Lower lobe of right lung (tissue), 2 donors: Measurements from ENCODE around the gene KIF13A. TPM values are rescaled to one million over a fixed set of nuclear protein-coding genes. Genes with fewer than 3 reads are reported as not detected.
"Not testable (repeated sequence)": the region's sequence is repeated elsewhere in the genome, so short reads cannot be mapped to it uniquely, and the experiment has no call there.

Source experiments
- ATAC-seq, 2 donors: fragments of 200-7000 bp; cut with Tn5 transposase; one replicate each; pipeline ENCODE4 v1.9.1; 2020 to 2022; ENCODE audit warnings: mild to moderate bottlenecking in 2 of 2, moderate library complexity in 2 of 2
- DNase-seq: peaks from one replicate; pipeline ENCODE4 v3.0.0-alpha.2; 2020
- H3K27ac ChIP-seq: fragments of 200-600 bp; one replicate; pipeline ENCODE4 v1.8.0; 2022
- H3K27me3 ChIP-seq: fragments of 200-600 bp; one replicate; pipeline ENCODE4 v1.8.0; 2022; ENCODE audit warnings: low read depth
- H3K36me3 ChIP-seq: fragments of 200-600 bp; one replicate; pipeline ENCODE4 v1.8.0; 2022; ENCODE audit warnings: mild to moderate bottlenecking
- H3K4me1 ChIP-seq: fragments of 200-600 bp; one replicate; pipeline ENCODE4 v1.8.0; 2022
- H3K4me3 ChIP-seq: fragments of 200-600 bp; one replicate; pipeline ENCODE4 v1.8.0; 2022; ENCODE audit warnings: mild to moderate bottlenecking
- H3K9me3 ChIP-seq: fragments of 200-600 bp; one replicate; pipeline ENCODE4 v1.8.0; 2022
- intact Hi-C: fragments of 100-400 bp; cut with DNase I; formaldehyde crosslinking; loops from one replicate; pipeline ENCODE4 v1.11.0; 2022
- total RNA-seq: library from RNA; stranded (reverse); fragmentation: NEBNext Ultra II Directional; extraction: Animal tissue kit (Norgen Biotek cat#: 25700); gene quantifications from one replicate; pipeline ENCODE4 v1.2.1, GENCODE V29; 2021
- TF ChIP-seq, protein P1 (sequence below): fragments of 200-600 bp; IDR thresholded peaks from one replicate; pipeline ENCODE4 v1.8.0; 2022; ENCODE audit warnings: antibody characterized with exemption, mild to moderate bottlenecking
- donor health status: DM: no; HTN: yes; CAD: no; lungs with severe emphysema.

KIF13A gene
- total RNA-seq, 1 donor from 2014 or later = 55.2 TPM

DNA sequence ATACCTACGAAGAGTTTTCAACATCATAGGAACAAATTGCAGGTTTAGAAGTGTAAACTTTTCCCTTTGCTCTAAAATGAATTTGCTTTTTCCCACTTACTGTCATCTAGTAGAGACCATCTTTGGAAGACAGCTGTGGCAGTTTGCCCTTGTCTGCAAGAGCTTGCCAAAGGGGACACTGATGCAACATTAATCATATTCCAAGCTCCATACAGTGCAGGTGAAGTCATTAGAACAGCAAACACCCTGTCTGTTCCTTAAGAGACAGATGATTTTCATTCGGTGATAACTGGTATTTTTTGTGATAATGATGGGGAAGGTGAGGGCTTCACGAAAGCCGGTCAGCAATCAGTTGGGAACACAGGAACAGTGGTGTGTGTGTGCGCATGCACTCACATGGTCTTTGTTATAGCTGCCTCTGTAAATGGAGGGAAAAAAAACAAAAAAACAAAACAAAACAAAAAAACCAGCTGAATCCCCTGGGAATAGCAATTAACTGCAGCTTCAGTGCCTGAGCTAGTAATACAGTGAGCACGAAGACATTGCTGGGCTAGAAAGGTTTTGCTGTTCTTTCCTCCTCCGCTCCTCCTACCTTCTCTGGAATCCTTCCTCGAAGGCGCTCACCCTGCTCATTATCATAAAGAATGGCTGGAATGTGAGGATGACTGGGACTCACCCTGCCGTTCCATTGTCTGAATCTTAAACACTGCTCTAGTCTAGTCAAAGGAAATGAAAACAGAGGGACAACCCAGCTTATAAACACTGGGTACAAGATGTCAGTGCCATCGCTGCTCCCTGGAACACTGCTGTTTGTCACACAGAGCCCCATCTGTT, 35.2 kb upstream of the KIF13A start:
- Histone ChIP-seq H3K9me3 (no peaks in the 10 kb centered on the region), H3K4me3 (no peak overlapping the region), H3K27me3 (peaks cover 5% of the 10 kb centered on the region), H3K36me3 (no peaks in the 10 kb centered on the region), H3K4me1 (no peaks in the 10 kb centered on the region), H3K27ac (no peak overlapping the region)
- TF ChIP-seq, protein P1, sequence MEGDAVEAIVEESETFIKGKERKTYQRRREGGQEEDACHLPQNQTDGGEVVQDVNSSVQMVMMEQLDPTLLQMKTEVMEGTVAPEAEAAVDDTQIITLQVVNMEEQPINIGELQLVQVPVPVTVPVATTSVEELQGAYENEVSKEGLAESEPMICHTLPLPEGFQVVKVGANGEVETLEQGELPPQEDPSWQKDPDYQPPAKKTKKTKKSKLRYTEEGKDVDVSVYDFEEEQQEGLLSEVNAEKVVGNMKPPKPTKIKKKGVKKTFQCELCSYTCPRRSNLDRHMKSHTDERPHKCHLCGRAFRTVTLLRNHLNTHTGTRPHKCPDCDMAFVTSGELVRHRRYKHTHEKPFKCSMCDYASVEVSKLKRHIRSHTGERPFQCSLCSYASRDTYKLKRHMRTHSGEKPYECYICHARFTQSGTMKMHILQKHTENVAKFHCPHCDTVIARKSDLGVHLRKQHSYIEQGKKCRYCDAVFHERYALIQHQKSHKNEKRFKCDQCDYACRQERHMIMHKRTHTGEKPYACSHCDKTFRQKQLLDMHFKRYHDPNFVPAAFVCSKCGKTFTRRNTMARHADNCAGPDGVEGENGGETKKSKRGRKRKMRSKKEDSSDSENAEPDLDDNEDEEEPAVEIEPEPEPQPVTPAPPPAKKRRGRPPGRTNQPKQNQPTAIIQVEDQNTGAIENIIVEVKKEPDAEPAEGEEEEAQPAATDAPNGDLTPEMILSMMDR = no peak
- peak in 1 of 2 donors; percentile 32 for ATAC-seq
- DNase-seq = no peak
- intact Hi-C loops = no loop called here

DNA sequence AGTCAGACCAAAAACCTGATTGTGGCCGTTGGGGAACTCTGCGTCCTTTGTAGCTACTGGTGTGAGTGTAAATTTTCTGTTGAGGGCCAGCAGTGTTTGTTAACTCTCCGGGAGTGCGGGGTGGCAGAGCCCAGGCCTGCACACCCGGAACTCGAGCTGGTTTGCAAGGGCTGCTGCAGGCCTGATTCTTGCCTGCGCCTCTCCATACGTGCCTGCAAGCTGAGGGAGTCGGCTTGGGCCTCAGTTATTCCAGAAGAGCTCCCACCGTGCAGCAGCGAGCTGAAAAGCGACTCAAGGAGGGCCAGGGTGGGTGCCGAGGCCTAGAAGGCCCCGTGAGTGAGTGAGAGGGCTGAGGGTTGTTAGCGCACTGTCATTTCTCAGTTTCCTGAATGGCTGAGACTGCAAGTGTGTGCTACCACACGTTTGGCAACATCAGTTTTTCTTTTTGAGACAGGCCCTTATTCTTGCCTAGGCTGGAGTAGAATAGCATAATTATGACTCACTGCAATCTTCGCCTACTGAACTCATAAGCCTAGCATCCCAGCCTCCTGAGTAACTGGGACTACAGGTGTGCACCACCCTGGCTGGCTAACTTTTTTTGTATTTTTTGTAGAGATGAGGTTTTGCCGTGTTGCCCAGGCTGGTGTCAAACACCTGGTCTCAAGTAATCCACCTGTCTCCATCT, 33.9 kb upstream of the KIF13A start:
- H3K36me3 ChIP-seq = no peaks in the 10 kb centered on the region
- peaks cover 5% of the 10 kb centered on the region for H3K27me3 ChIP-seq
- TF ChIP-seq, protein P1 = no peak
- DNase-seq = no peak
- H3K27ac ChIP-seq = no peak overlapping the region
- H3K9me3 ChIP-seq = no peaks in the 10 kb centered on the region
- H3K4me3 ChIP-seq = no peak overlapping the region
- H3K4me1 ChIP-seq = no peaks in the 10 kb centered on the region
- intact Hi-C loops = no loop called here
- no peak for ATAC-seq

DNA sequence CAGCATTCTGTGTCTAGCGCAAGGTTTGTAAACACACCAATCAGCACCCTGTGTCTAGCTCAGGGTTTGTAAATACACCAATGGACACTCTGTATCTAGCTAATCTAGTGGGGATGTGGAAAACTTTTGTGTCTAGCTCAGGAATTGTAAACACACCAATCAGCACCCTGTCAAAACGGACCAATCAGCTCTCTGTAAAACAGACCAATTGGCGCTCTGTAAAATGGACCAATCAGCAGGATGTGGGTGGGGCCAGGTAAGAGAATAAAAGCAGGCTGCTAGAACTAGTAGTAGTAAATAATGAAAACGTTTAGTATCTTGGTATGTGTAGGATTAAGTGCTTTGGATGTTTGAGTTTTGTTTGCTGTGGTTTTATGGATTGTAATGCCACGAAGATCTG, 33.1 kb upstream of the KIF13A start:
- H3K9me3 ChIP-seq, intact Hi-C loops, H3K4me3 ChIP-seq, ATAC-seq, DNase-seq, H3K27me3 ChIP-seq, H3K36me3 ChIP-seq, H3K4me1 ChIP-seq, H3K27ac ChIP-seq: not testable (repeated sequence)

DNA sequence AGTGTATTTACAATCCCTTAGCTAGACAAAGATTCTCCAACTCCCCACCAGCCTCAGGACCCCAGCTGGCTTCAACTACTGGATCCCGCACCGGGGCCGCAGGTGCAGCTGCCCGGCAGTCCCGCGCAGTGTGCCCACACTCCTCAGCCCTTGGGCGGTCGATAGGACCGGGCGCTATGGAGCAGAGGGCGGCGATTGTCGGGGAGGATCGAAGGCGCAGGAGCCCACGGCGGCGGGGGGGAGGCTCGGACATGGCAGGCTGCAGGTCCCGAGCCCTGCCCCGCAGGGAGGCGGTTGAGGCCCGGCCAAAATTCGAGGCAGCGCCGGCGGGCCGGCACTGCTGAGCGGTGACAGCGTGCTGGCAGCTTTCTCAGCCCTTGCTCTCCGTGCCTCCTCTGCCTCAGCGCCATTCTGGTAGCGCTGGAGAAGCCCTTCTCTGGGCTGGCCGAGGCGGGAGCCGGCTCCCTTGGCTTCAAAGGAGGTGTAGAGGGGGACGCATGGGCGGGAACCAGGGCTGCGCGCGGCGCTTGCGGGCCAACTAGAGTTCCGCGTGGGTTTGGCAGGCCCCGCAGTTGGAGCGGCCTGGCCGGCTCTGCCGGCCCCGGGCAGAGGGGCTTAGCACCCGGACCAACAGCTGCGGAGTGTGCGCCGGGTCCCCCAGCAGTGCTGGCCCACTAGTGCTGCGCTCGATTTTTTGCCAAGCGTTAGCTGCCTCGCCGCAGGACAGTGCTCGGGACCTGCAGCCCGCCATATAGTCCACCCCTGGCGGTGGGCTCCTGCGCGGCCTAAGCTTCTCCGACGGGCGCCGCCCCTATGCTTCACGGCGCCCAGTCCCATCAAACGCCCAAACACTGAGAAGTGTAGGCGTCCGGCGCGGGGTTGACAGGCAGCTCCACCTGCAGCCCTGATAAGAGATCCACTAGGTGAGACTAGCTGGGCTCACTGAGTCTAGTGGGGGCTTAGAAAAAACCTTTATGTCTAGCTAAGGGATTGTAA, 32.4 kb upstream of the KIF13A start:
- Histone ChIP-seq H3K9me3 (no peaks in the 10 kb centered on the region), H3K36me3 (no peaks in the 10 kb centered on the region), H3K27me3 (peaks cover 5% of the 10 kb centered on the region), H3K27ac (no peak overlapping the region), H3K4me3 (peak overlapping the region; percentile 34), H3K4me1 (no peaks in the 10 kb centered on the region)
- intact Hi-C loops = no loop called here
- ATAC-seq (peak; percentile 39 to 46), DNase-seq (no peak)
- TF ChIP-seq, protein P1 = no peak

DNA sequence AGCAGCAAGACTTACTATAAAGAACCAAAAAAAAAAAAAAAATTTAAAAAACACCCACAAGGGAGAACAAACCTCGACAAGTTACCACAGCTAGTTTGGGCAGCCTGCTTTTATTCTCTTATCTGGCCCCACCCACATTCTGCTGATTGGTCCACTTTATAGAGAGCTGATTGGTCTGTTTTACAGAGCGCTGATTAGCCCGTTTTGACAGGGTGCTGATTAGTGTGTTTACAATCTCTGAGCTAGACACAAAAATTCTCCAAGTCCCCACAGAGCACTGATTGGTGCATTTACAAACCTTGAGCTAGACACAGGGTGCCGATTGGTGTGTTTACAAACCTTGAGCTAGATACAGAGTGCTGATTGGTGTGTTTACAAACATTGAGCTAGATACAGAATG, 31.7 kb upstream of the KIF13A start:
- H3K4me1 ChIP-seq, H3K36me3 ChIP-seq, H3K27me3 ChIP-seq, intact Hi-C loops, ATAC-seq, H3K27ac ChIP-seq, H3K9me3 ChIP-seq, DNase-seq: not testable (repeated sequence)
- peak overlapping the region; percentile 34 for H3K4me3 ChIP-seq

DNA sequence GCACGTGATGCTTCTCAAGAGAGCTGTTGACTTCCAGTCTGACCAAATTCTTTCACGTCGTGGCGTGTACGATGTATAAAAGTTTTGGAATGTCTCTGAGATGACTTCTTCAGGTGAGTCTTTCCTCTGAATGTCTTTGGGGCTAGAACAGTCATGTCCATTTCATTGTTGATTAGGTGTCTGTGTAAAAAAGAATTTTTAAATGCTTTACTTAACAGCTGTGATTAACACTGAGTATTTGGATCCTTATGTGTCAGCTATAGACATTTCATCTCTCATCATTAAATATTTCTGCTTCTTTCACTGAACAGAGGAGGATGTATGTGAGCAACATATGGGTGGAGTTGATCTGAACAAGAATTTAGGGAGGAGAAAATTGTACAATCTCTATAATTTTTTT, 29.3 kb upstream of the KIF13A start:
- no peak for DNase-seq
- intact Hi-C loops = no loop called here
- Histone ChIP-seq H3K4me3 (no peak overlapping the region), H3K4me1 (no peaks in the 10 kb centered on the region), H3K27ac (no peak overlapping the region), H3K27me3 (peaks cover 5% of the 10 kb centered on the region), H3K36me3 (no peaks in the 10 kb centered on the region), H3K9me3 (no peaks in the 10 kb centered on the region)
- no peak for ATAC-seq
- TF ChIP-seq, protein P1 = no peak
